GM18511 (cell line): ENCODE measurements around the gene CYBA.

ENCODE experiments used
- ATAC-seq: cut with Tn5 transposase; IDR thresholded peaks from one replicate; pipeline ENCODE4 v1.9.1; 2021; ENCODE audit warnings: mild to moderate bottlenecking, moderate library complexity; ENCODE audit not compliant: unreplicated experiment

The CYBA gene

GRCh38 chr16:88593910-88594309 is 56.9 kb downstream of the CYBA start:
- no peak for ATAC-seq

- ATAC-seq: no peak
Measured at GRCh38 chr16:88593489-88593888, 57.4 kb downstream of the CYBA start.
